Mesenchymal stem cell (in vitro differentiated cells and primary cell): ENCODE results near the gene BCL2.
A peak's percentile ranks its signal among the peaks of the same experiment; 100 is the strongest.

ENCODE experiments used
- DNase-seq: peaks from one replicate; pipeline ENCODE4 v3.0.0-alpha.2; 2013
- H2AFZ ChIP-seq: one replicate; pipeline ENCODE4 v1.6.1; 2013; ENCODE audit warnings: low read depth, mild to moderate bottlenecking, control low read depth, inconsistent platforms, low read length, moderate library complexity
- H2AK5ac ChIP-seq: 2 replicates; pipeline ENCODE4 v1.6.1; 2013; ENCODE audit warnings: low read length, moderate library complexity, mild to moderate bottlenecking, inconsistent platforms; ENCODE audit not compliant: severe bottlenecking
- H2BK120ac ChIP-seq: one replicate; pipeline ENCODE4 v1.6.1; 2013; ENCODE audit warnings: low read depth, mild to moderate bottlenecking, inconsistent platforms, low read length, moderate library complexity
- H2BK12ac ChIP-seq, 2 experiments: one replicate each; pipeline ENCODE4 v1.6.1; 2013; ENCODE audit warnings: inconsistent platforms in 2 of 2, low read length in 2 of 2, mild to moderate bottlenecking in 2 of 2, moderate library complexity in 2 of 2, control low read depth in 1 of 2
- H2BK15ac ChIP-seq: one replicate; pipeline ENCODE4 v1.6.1; 2013; ENCODE audit warnings: mild to moderate bottlenecking, low read depth, inconsistent platforms; ENCODE audit not compliant: poor library complexity, severe bottlenecking
- H2BK5ac ChIP-seq: 2 replicates; pipeline ENCODE4 v1.6.1; 2013; ENCODE audit warnings: low read depth, mild to moderate bottlenecking, low read length, control low read depth, inconsistent platforms; ENCODE audit not compliant: poor library complexity, severe bottlenecking
- H3K14ac ChIP-seq, 2 experiments: one replicate each; pipeline ENCODE4 v1.6.1; 2013; ENCODE audit warnings: inconsistent platforms in 2 of 2, low read length in 2 of 2, control low read depth in 1 of 2, mild to moderate bottlenecking in 1 of 2, moderate library complexity in 1 of 2
- H3K18ac ChIP-seq, 2 experiments: one replicate each; pipeline ENCODE4 v1.6.1; 2013; ENCODE audit warnings: inconsistent platforms in 2 of 2, low read length in 2 of 2, control low read depth in 1 of 2, low read depth in 1 of 2, mild to moderate bottlenecking in 1 of 2
- H3K23ac ChIP-seq, 2 experiments: one replicate each; pipeline ENCODE4 v1.6.1; 2013; ENCODE audit warnings: inconsistent platforms in 2 of 2, low read length in 2 of 2, mild to moderate bottlenecking in 2 of 2, moderate library complexity in 2 of 2, control low read depth in 1 of 2
- H3K27ac ChIP-seq: 2 replicates; pipeline ENCODE4 v1.5.1; 2013; ENCODE audit warnings: mild to moderate bottlenecking, moderate library complexity, low read length, control low read depth, inconsistent platforms; ENCODE audit not compliant: poor library complexity, severe bottlenecking
- H3K27me3 ChIP-seq, 2 experiments: 2 replicates each; pipeline versions ENCODE4 v1.6.1 to v1.7.0; 2013; ENCODE audit warnings: low read length in 2 of 2, mild to moderate bottlenecking in 2 of 2, moderate library complexity in 2 of 2, control low read depth in 1 of 2, inconsistent platforms in 1 of 2; ENCODE audit not compliant: control insufficient read depth in 1 of 2, insufficient read depth in 1 of 2
- H3K36me3 ChIP-seq, 2 experiments: 2 replicates each; pipeline versions ENCODE4 v1.6.1 to v1.7.0; 2013; ENCODE audit warnings: low read length in 2 of 2, control low read depth in 1 of 2, inconsistent platforms in 1 of 2, low read depth in 1 of 2, mild to moderate bottlenecking in 1 of 2; ENCODE audit not compliant: insufficient read depth in 2 of 2, control insufficient read depth in 1 of 2
- H3K4ac ChIP-seq, 2 experiments: one replicate each; pipeline ENCODE4 v1.6.1; 2013; ENCODE audit warnings: inconsistent platforms in 2 of 2, low read length in 2 of 2, mild to moderate bottlenecking in 2 of 2, moderate library complexity in 2 of 2, control low read depth in 1 of 2, low read depth in 1 of 2
- H3K4me1 ChIP-seq: 2 replicates; pipeline ENCODE4 v1.6.1; 2013; ENCODE audit warnings: low read depth, low read length, control low read depth; ENCODE audit not compliant: control insufficient read depth, insufficient read depth
- H3K4me2 ChIP-seq: 2 replicates; pipeline ENCODE4 v1.6.1; 2013; ENCODE audit warnings: low read length, mild to moderate bottlenecking, inconsistent platforms; ENCODE audit not compliant: poor library complexity, severe bottlenecking
- H3K4me3 ChIP-seq, 2 experiments: 2 replicates each; pipeline versions ENCODE4 v1.5.1 to v1.7.0; 2013; ENCODE audit warnings: low read length in 2 of 2, mild to moderate bottlenecking in 2 of 2, control low read depth in 1 of 2, low read depth in 1 of 2; ENCODE audit not compliant: insufficient read depth in 1 of 2
- H3K79me1 ChIP-seq: replicated peaks from 2 replicates; pipeline ENCODE4 v1.6.1; 2013; ENCODE audit warnings: mild to moderate bottlenecking, control low read depth, low read length, inconsistent platforms; ENCODE audit not compliant: poor library complexity, severe bottlenecking
- H3K9ac ChIP-seq: 2 replicates; pipeline ENCODE4 v1.7.0; 2013; ENCODE audit warnings: mild to moderate bottlenecking, low read length, moderate library complexity
- H3K9me3 ChIP-seq: 2 replicates; pipeline ENCODE4 v1.7.0; 2013; ENCODE audit warnings: mild to moderate bottlenecking, low read length; ENCODE audit not compliant: control insufficient read depth
- H4K8ac ChIP-seq: one replicate; pipeline ENCODE4 v1.6.1; 2013; ENCODE audit warnings: inconsistent platforms, mild to moderate bottlenecking, low read length, moderate library complexity
- H4K91ac ChIP-seq: one replicate; pipeline ENCODE4 v1.6.1; 2013; ENCODE audit warnings: mild to moderate bottlenecking, low read length, inconsistent platforms
- WGBS: methylation state at CpG from one replicate; pipeline ENCODE4 v1.1.7; 2013; ENCODE audit warnings: mixed read lengths; 5-methylcytosine and 5-hydroxymethylcytosine counted together

BCL2 gene

GRCh38 chr18:63306819-63307550 lies 12.6 kb downstream of the BCL2 start:
- H3K4me2 ChIP-seq, result no peak overlapping the region
- 87% methylated on average over 3 of the region's 7 CpGs for WGBS
- H3K4me1 ChIP-seq, result peaks cover 16% of the 10 kb centered on the region
- H3K23ac ChIP-seq, result no peak overlapping the region
- peak overlapping the region; percentile 77 for H3K27ac ChIP-seq
- H2BK15ac ChIP-seq, result no peak overlapping the region
- H2BK120ac ChIP-seq, result no peak overlapping the region
- no peaks in the 10 kb centered on the region for H3K27me3 ChIP-seq
- no peak overlapping the region for H3K9ac ChIP-seq
- no peak for DNase-seq
- H2BK12ac ChIP-seq, result no peak overlapping the region
- peaks cover 18% of the 10 kb centered on the region for H3K79me1 ChIP-seq
- H3K14ac ChIP-seq, result no peak overlapping the region
- no peak overlapping the region for H4K91ac ChIP-seq
- H2BK5ac ChIP-seq, result peak overlapping the region; percentile 45
- no peak overlapping the region for H2AK5ac ChIP-seq
- no peak overlapping the region for H3K18ac ChIP-seq
- no peaks in the 10 kb centered on the region for H3K9me3 ChIP-seq
- H4K8ac ChIP-seq, result no peak overlapping the region
- no peak overlapping the region for H3K4ac ChIP-seq
- H2AFZ ChIP-seq, result no peak overlapping the region
- H3K36me3 ChIP-seq, result no peaks in the 10 kb centered on the region
- no peak overlapping the region for H3K4me3 ChIP-seq

DNA sequence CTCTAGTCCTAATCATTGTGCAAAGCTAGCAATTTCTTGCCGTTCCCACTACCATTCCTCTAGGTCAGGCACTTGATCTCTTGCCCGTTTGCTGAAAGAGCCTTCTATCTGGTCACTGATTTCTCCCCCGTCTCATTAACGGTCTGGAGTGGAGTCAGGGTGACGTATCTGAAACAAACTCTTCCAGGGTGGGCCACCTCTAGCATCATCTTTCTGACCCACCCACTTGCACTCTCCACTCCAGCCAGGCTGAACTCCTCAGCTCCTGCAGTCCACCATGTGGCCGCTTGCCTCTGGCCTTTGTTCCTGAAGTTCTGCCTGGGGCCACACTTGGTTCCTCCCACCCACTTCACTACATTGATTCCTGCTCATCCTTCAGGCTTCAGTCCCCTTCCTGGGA lies 13.3 kb downstream of the BCL2 start:
- no peak overlapping the region for H2BK15ac ChIP-seq
- WGBS, result 81% methylated on average over 6 of the region's 6 CpGs
- H3K4me3 ChIP-seq, result no peak overlapping the region

DNA sequence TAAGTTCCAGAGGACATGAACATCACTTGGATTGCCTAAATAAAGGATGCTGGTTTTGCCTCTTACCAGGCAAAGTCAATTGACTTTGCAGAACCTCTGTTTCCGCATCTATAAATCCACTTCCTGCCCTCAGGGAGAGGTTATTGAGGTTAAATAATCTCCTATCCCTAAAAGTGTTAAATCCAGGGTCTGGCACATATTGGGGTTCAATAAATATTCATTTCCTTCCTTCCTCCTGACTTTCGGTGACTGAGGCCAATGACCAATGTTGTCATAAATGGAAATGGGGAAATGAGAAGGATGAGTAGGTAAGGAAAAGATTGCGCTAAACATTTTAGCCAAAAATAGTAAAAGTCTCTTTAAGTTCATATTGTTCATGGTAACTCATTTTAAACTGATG lies 16.0 kb downstream of the BCL2 start:
- no peaks in the 10 kb centered on the region for H3K27me3 ChIP-seq
- H3K4me2 ChIP-seq, result no peak overlapping the region
- H3K27ac ChIP-seq, result no peak overlapping the region
- H2AFZ ChIP-seq, result no peak overlapping the region
- H3K18ac ChIP-seq, result no peak overlapping the region
- H2BK120ac ChIP-seq, result no peak overlapping the region
- WGBS, result no CpG with 5 or more reads among the region's 3 CpGs
- H3K79me1 ChIP-seq, result peaks cover 5% of the 10 kb centered on the region
- H4K91ac ChIP-seq, result no peak overlapping the region
- no peak overlapping the region for H3K4me3 ChIP-seq
- no peaks in the 10 kb centered on the region for H3K9me3 ChIP-seq
- H3K36me3 ChIP-seq, result no peaks in the 10 kb centered on the region
- no peak overlapping the region for H2BK5ac ChIP-seq
- H3K4me1 ChIP-seq, result peaks cover 20% of the 10 kb centered on the region
- no peak overlapping the region for H3K9ac ChIP-seq
- no peak overlapping the region for H2AK5ac ChIP-seq
- DNase-seq, result no peak
- no peak overlapping the region for H3K4ac ChIP-seq
- H2BK15ac ChIP-seq, result no peak overlapping the region
- H3K14ac ChIP-seq, result no peak overlapping the region
- no peak overlapping the region for H3K23ac ChIP-seq
- no peak overlapping the region for H4K8ac ChIP-seq
- H2BK12ac ChIP-seq, result no peak overlapping the region

More for the DNA sequence above, 13.3 kb downstream of the BCL2 start:
- H3K18ac ChIP-seq, result no peak overlapping the region
- no peak overlapping the region for H2AFZ ChIP-seq
- no peak overlapping the region for H3K23ac ChIP-seq
- H3K27me3 ChIP-seq, result no peaks in the 10 kb centered on the region
- no peak overlapping the region for H3K9ac ChIP-seq
- no peak overlapping the region for H2BK120ac ChIP-seq
- no peaks in the 10 kb centered on the region for H3K9me3 ChIP-seq
- H4K8ac ChIP-seq, result no peak overlapping the region
- no peak overlapping the region for H2BK12ac ChIP-seq
- H3K79me1 ChIP-seq, result peaks cover 17% of the 10 kb centered on the region
- peak overlapping the region; percentile 45 for H2BK5ac ChIP-seq
- H3K4me2 ChIP-seq, result no peak overlapping the region
- no peak for DNase-seq
- H3K4ac ChIP-seq, result no peak overlapping the region
- peak overlapping the region; percentile 98 for H2AK5ac ChIP-seq
- H3K4me1 ChIP-seq, result peaks cover 13% of the 10 kb centered on the region
- H3K36me3 ChIP-seq, result no peaks in the 10 kb centered on the region
- peak overlapping the region; percentile 69 for H4K91ac ChIP-seq
- peak overlapping the region in 1 of 2 experiments; percentile 42 for H3K14ac ChIP-seq
- peak overlapping the region; percentile 77 for H3K27ac ChIP-seq

GRCh38 chr18:63302636-63303405 lies 16.7 kb downstream of the BCL2 start:
- H3K4me2 ChIP-seq, result no peak overlapping the region
- no peak overlapping the region for H2BK12ac ChIP-seq
- no peak overlapping the region for H2AK5ac ChIP-seq
- no peaks in the 10 kb centered on the region for H3K36me3 ChIP-seq
- no peak overlapping the region for H2BK15ac ChIP-seq
- no peak overlapping the region for H3K9ac ChIP-seq
- H2BK5ac ChIP-seq, result no peak overlapping the region
- no peak overlapping the region for H3K23ac ChIP-seq
- H4K91ac ChIP-seq, result no peak overlapping the region
- peaks cover 5% of the 10 kb centered on the region for H3K79me1 ChIP-seq
- H3K4me1 ChIP-seq, result peaks cover 23% of the 10 kb centered on the region
- H3K14ac ChIP-seq, result no peak overlapping the region
- 73% methylated on average over 3 of the region's 5 CpGs for WGBS
- no peak for DNase-seq
- no peak overlapping the region for H2AFZ ChIP-seq
- no peaks in the 10 kb centered on the region for H3K9me3 ChIP-seq
- H3K27me3 ChIP-seq, result no peaks in the 10 kb centered on the region
- no peak overlapping the region for H2BK120ac ChIP-seq
- no peak overlapping the region for H3K4ac ChIP-seq
- no peak overlapping the region for H3K4me3 ChIP-seq
- no peak overlapping the region for H3K18ac ChIP-seq
- no peak overlapping the region for H4K8ac ChIP-seq
- no peak overlapping the region for H3K27ac ChIP-seq
